Right hindlimb (tissue), 1 donor: ENCODE data around the gene LYPD6.
"Not testable (repeated sequence)": the region's sequence is repeated elsewhere in the genome, so short reads cannot be mapped to it uniquely, and the experiment has no call there.

ENCODE experiments used
- DNase-seq: peaks from one replicate; pipeline ENCODE4 v3.0.0-alpha.2; 2018

The LYPD6 gene

DNA sequence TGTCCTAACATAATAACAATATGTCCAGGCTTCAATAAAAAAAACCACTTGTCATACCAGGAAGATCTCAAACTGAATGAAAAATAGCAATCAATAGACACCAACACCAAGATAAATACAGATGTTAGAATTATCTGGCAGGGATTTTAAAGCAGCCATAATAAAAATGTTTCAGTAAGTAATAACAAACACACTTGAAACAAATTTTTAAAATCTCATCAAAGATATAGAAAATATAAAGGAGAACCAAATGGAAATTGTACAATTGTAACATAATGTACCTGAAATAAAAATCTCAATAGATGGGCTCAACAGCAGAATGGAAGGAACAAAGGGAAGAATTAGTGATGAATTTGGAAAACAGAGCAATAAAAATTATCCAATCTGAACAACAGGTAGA is 128.1 kb downstream of the LYPD6 start:
- no peak for DNase-seq

DNA sequence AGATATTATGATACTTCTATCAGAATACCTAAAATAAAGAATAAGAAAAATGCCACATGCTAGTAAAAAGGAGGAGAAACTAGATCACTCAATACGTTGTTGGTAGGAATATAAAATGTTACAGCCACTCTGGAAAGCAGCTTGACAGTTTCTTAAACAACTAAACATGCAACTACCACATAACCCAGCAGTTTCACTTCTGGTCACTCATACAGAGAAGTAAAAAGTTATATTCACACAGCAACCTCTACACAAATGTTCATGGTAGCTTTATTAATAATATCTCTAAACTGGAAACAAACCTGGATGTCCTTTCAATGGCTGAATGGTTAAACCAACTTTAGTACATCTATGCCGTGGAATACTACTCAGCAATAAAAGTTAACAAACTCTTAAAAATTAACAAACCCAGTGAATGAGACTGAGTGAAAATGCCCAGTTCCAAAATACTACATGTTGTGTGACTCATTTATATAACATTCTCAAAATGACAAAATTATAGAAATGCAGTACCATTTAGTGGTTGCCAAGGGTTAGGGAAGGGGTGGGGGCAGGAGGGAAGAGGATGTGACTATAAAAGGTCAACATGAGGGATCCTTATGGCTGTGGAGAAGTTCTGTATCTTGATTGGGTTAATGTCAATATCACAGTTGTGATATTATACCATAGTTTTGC is 133.1 kb downstream of the LYPD6 start:
- no peak for DNase-seq

DNA sequence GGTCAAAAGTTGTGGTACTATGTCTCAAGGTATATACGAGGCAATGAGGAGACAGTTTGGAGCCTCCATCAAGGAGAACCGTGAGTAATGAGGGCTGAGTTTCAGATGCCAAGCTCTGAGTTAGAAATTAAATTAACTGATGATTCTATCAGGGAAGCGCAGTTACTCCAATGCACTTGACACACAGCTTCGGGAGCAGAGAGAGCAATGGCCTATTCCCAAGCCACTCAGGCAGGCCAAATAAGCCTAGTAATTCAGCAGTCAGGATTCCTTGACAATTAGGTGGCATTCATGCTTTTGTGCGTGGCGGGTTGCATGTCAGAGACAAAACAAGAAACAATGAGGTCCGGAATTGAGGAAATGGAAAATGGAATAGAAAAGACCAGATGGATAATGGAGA is 134.0 kb downstream of the LYPD6 start:
- no peak for DNase-seq

DNA sequence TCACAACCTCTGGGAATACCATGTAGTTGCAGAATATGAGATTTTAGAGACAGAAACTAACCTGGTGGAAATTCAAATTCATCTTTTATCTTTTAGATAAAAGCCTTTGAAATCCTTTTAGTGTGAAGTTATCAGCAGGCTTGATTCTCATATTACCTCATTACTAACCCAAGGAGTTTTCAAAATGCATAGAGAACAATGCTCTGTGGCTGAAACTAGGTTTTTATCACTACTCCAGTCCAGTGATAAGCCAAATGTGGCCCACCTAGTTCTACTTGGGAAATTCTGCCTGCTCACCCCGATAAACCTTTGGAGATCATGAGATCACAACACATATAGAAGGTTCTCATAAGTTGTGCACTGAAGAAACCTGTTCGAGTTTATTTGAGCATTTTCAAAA is 135.5 kb downstream of the LYPD6 start:
- DNase-seq, result no peak

- DNase-seq, result no peak
Measured at GRCh38 chr2:149466635-149467034, 136.2 kb downstream of the LYPD6 start.

- DNase-seq, result no peak
Measured at GRCh38 chr2:149467436-149467835, 137.0 kb downstream of the LYPD6 start.

GRCh38 chr2:149468636-149469035 is 138.2 kb downstream of the LYPD6 start:
- no peak for DNase-seq

DNA sequence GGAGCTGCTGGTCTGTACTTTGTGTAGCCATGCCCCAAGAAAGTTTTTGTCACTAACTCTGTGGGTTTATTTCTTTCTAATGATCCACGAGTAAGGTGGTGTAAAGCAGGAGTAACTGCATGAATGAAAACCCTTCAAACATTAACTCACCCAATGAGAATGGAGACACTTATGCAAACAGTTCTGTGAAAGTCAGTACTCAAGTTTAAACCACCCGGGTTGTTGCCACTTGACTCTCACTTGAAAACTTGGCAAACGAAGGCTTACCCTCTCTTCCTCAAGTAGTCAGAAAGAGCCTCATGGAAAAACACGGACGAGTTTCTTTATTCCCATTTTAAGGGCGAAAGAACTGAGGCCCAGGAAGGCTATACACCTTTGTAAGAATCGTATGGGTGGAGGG is 139.7 kb downstream of the LYPD6 start:
- DNase-seq, result no peak

DNA sequence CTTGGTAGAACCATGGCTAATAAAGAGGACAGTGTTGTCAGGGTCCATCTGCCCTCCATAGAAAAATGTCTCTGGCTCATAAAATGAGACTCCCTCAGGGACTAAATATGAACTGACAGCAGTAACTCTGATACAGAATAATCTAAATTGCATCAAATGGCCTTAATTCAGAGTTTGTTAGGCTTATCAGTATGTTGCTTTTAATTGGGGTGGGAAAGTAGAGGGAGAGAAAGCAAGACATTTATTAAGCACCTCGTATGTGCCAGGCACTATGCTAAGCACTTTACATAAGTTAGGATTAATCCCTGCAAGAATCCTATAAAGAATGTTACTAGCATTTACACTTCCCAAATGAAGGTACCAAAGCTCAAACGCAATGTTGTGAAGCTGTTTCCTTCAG is 142.0 kb downstream of the LYPD6 start:
- no peak for DNase-seq

DNA sequence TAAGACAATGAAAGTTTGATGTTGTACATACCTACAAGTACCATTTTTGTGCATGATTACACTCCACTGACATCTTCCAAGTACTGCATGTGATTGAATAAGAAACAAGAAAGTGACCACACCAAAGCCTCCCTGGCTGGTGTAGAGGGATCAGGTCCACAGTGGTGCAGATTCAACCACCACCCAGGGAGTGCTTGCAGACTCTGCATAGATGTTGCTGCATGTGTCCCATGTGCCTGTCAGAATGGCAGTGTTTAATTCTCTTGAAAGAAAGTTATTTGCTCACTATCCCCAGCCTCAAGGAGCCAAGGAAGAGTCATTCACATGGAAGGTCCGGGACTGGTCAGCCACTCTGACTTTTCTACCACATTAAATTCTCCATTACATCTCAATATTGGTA is 142.7 kb downstream of the LYPD6 start:
- DNase-seq, result no peak

DNA sequence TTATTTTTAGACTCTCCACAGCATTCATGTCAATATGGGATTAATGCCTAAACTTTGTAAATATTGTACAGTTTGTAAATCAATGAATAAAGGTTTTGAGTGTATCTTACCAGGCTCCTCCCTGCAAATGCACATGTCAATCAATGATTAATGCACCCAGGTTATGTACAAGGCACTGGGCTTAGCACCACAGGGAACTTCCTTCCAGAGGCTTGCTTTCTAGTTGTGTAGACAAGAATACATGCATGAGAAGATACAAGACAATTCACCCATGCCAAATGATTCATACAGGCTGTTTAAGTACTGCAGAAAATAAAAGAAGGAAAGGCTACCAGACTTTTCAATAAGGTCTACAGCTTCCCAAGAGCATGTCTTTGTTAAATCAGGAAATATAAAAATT is 143.1 kb downstream of the LYPD6 start:
- no peak for DNase-seq

GRCh38 chr2:149483004-149483605 is 152.7 kb downstream of the LYPD6 start:
- DNase-seq, result no peak

GRCh38 chr2:149486664-149487063 is 156.3 kb downstream of the LYPD6 start:
- DNase-seq, result no peak

GRCh38 chr2:149487189-149487588 is 156.8 kb downstream of the LYPD6 start:
- no peak for DNase-seq

- no peak for DNase-seq
Measured at GRCh38 chr2:149488706-149489440, 158.5 kb downstream of the LYPD6 start.

DNA sequence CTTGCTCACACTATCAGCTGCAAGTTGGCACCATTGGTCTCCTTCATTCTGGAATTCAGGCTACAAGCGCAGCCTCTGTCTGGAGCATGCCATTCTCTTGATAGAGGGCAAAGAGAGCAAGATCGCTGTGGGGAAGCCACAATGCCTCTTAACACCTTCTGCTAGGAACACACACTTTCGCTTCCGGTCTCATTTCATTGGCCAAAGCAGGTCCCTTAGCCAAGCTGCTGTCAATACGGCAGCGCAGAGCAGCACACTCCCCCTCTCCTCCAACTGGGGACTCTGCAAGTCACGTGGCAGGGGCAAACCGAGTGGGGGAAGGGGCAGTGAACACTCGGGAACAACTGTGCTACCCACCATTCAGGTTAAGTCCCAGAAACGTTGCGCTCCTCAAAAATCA is 159.1 kb downstream of the LYPD6 start:
- no peak for DNase-seq

- peak; percentile 33 for DNase-seq
Measured at GRCh38 chr2:149490296-149490695, 159.9 kb downstream of the LYPD6 start.

DNA sequence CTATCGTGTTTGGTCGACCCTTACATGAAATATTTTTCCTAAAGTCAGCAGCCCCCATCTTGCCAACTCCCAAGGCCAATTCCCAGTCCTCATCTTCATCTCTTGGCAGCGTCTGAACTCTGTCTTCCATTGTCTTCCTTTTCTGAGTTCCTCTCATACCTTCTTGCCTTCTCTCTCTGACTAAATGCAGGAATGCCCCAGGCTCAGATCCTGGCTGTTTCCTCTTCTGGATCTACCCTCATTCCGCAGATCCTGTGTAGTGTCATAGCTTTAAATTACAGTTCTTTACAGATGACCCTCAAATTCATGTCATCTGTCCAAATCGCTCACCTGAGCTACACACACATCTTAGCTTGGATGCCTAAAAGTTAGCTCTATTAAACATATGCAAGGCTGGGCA is 162.5 kb downstream of the LYPD6 start:
- DNase-seq, result no peak

GRCh38 chr2:149499204-149499603 is 168.8 kb downstream of the LYPD6 start:
- DNase-seq, result not testable (repeated sequence)

GRCh38 chr2:149506808-149507207 is 176.4 kb downstream of the LYPD6 start:
- not testable (repeated sequence) for DNase-seq

GRCh38 chr2:149507974-149508373 is 177.6 kb downstream of the LYPD6 start:
- no peak for DNase-seq

DNA sequence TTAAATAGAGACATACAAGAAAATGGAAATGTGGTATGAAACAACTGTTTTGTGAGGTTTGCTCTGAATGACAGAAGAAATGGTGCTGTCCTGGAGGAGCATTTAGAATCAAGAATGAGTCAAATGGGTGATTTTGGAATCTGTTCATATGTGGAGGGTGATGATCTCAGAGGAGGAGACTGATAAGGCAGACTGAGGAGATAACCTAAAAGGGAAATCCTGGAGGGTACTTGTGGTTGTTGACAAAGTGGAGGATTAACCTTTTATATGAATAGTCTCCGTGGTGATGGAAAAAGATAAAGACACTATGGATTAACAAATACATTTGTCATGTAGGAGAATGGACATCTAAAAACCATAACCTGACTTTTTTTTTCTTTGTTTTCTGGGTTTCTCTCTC is 183.1 kb downstream of the LYPD6 start:
- DNase-seq, result no peak
